ENCODE data around the gene CDK17. TPM values are rescaled to one million over a fixed set of nuclear protein-coding genes. Genes with fewer than 3 reads are reported as not detected.

CDK17 gene
- total and polyA plus RNA-seq, 9 of the 15 experiments (the other 6 are each of a cell fraction or from before 2014, with no cell fraction given): 4.8 to 39.3 (median 21.6) TPM

- no peak overlapping the region for H3K27ac ChIP-seq (ENCODE audit: extremely low read depth, low read depth, low read length)
- no peaks in the 10 kb centered on the region; a peak in 1 of 5 replicates for H3K27me3 ChIP-seq (ENCODE audit: control insufficient read depth in 2 of 2, insufficient read depth in 2 of 2, low read length in 2 of 2)
- 74% methylated on average over 16 of the region's 16 CpGs for WGBS (ENCODE audit: insufficient coverage, low coverage, missing lambda C conversion rate)
- intact Hi-C loops (cut with micrococcal nuclease) (no loop called here), in situ Hi-C loops (cut with MboI) (no loop called here)
- ATAC-seq: peak; percentile 52; the same call in 2 of the 3 replicates
- H3K9me1 ChIP-seq (ENCODE audit: control insufficient read depth, insufficient read depth, low read length): no peaks in the 10 kb centered on the region
- ChIA-PET CTCF (ENCODE audit: low intra/inter-chr PET ratio) (no interaction called here), POLR2A (interaction anchor here (0.9 kb wide), 2 partner anchors 11 to 28 kb away, joined by 4 to 5 read pairs; no protein-coding TSS in a partner anchor)
- no peaks in the 10 kb centered on the region for H3K9me3 ChIP-seq (replicated peaks; ENCODE audit: control insufficient read depth, insufficient read depth, low read depth, low read length)
- peak overlapping the region in 1 of 2 experiments; percentile 62; a peak in 2 of 4 replicates for H3K9ac ChIP-seq (ENCODE audit: insufficient read depth in 1 of 2, low read depth in 2 of 2, low read length in 2 of 2)
- 0 out of 3 replicates have a peak, but pooled peaks cover 4% of the 10 kb centered on the region for H3K36me3 ChIP-seq (ENCODE audit: control insufficient read depth, insufficient read depth, low read length)
- H3K79me2 ChIP-seq (ENCODE audit: control insufficient read depth, insufficient read depth, low read length): no peaks in the 10 kb centered on the region
- H3K4me1 ChIP-seq (replicated peaks in 1 of 2; ENCODE audit: control insufficient read depth in 2 of 2, insufficient read depth in 2 of 2, low read length in 2 of 2): peaks cover 0 to 5% of the 10 kb centered on the region in 2 experiments; a peak in 2 of 5 replicates
- H4K20me1 ChIP-seq (replicated peaks; ENCODE audit: control insufficient read depth, insufficient read depth, low read length): no peaks in the 10 kb centered on the region
- DNase-seq (ENCODE audit: extremely low read depth in 1 of 4, low spot score in 3 of 4): no peak
- no peak overlapping the region for H2AFZ ChIP-seq (ENCODE audit: low read depth, low read length)
- TF ChIP-seq KLF13 (tag; IDR thresholded peaks at IDR 0.05; ENCODE audit: borderline replicate concordance, low read depth): no peak
- TF ChIP-seq ZSCAN32 (CRISPR knock-in tag; IDR thresholded peaks at IDR 0.05): no peak
- TF ChIP-seq MCM2 (IDR thresholded peaks at IDR 0.05; ENCODE audit: low read depth): no peak
- no peak for TF ChIP-seq ELF4 (CRISPR knock-in tag; IDR thresholded peaks at IDR 0.05)
- no peak for TF ChIP-seq TAF1 (IDR thresholded peaks at IDR 0.05; ENCODE audit: control insufficient read depth, extremely low read depth, insufficient read depth, low read length, severe bottlenecking)
- no peak for TF ChIP-seq EP400 (IDR thresholded peaks at IDR 0.05)
- no peak for TF ChIP-seq RBM39 (optimal IDR thresholded peaks at IDR 0.05; ENCODE audit: low read depth, low read length)
- TF ChIP-seq SREBF2 (CRISPR knock-in tag; IDR thresholded peaks at IDR 0.05): no peak
- TF ChIP-seq SRSF1 (IDR thresholded peaks at IDR 0.05; ENCODE audit: low read depth, low read length): no peak
- no peak for TF ChIP-seq MITF (IDR thresholded peaks at IDR 0.05)
- no peak for TF ChIP-seq NFYB (IDR thresholded peaks at IDR 0.05; ENCODE audit: extremely low read depth, insufficient read length)
- no peak overlapping the region for H3K4me3 ChIP-seq
- FAIRE-seq: no peak
- BruUV-seq (replicated peaks): no TSS peak
- H3K4me2 ChIP-seq (ENCODE audit: insufficient read depth, low read length): no peak overlapping the region
Observed at GRCh38 chr12:96249196-96250118, 150.8 kb downstream of the CDK17 start.

All from K562 (cell line).